MCF 10A (cell line): ENCODE results near the gene CD180. TPM values are rescaled to one million over a fixed set of nuclear protein-coding genes. Genes with fewer than 3 reads are reported as not detected.

Experiments used
- BruUV-seq: library from RNA; stranded (reverse); fragments of 400-500 nt; replicated peaks from 2 replicates; lab custom pipeline; 2021; lab: Mats Ljungman, UMichigan
- CTCF ChIA-PET: fragments of 300-600 bp; sonication (Branson Sonifier 250); formaldehyde crosslinking; extraction: SDS; loops from one replicate; lab custom pipeline; 2021; ENCODE audit warnings: antibody characterized with exemption, inconsistent platforms; lab: Yijun Ruan, JAX
- POLR2A ChIA-PET: fragments of 300-600, 350-650 bp; sonication (Branson Sonifier 250); formaldehyde crosslinking; extraction: SDS; loops from one replicate; lab custom pipeline; 2020; ENCODE audit warnings: antibody characterized with exemption, inconsistent platforms; lab: Yijun Ruan, JAX
- DNase-seq: peaks from one replicate; pipeline ENCODE4 v3.0.0-alpha.2; 2018; ENCODE audit not compliant: unreplicated experiment
- H3K27ac Mint-ChIP-seq: one replicate; pipeline ENCODE4 v1.8.0; 2022; ENCODE audit warnings: mild to moderate bottlenecking, low read depth, mixed read lengths; ENCODE audit not compliant: unreplicated experiment
- H3K27me3 Mint-ChIP-seq: one replicate; pipeline ENCODE4 v1.8.0; 2022; ENCODE audit warnings: mixed read lengths; ENCODE audit not compliant: insufficient read depth, unreplicated experiment
- H3K36me3 Mint-ChIP-seq: one replicate; pipeline ENCODE4 v1.8.0; 2022; ENCODE audit warnings: mild to moderate bottlenecking, moderate library complexity, mixed read lengths; ENCODE audit not compliant: insufficient read depth, unreplicated experiment
- H3K4me1 Mint-ChIP-seq: one replicate; pipeline ENCODE4 v1.8.0; 2022; ENCODE audit warnings: mixed read lengths; ENCODE audit not compliant: insufficient read depth, unreplicated experiment
- H3K4me3 Mint-ChIP-seq: one replicate; pipeline ENCODE4 v1.8.0; 2022; ENCODE audit warnings: mild to moderate bottlenecking, moderate library complexity, mixed read lengths; ENCODE audit not compliant: unreplicated experiment
- H3K9me3 Mint-ChIP-seq: one replicate; pipeline ENCODE4 v1.8.0; 2022; ENCODE audit warnings: mixed read lengths; ENCODE audit not compliant: unreplicated experiment
- CTCF ChIP-seq: fragments of 200-600 bp; IDR thresholded peaks from one replicate; pipeline ENCODE4 v1.8.0; 2022; ENCODE audit warnings: antibody characterized with exemption, mild to moderate bottlenecking; ENCODE audit not compliant: unreplicated experiment
- intact Hi-C: fragments of 100-400 bp; cut with micrococcal nuclease; formaldehyde crosslinking; loops from 2 replicates; pipeline ENCODE4 v1.14.1; 2022
- total RNA-seq: library from RNA; stranded (reverse); gene quantifications from 2 replicates; pipeline ENCODE4 v1.2.3, GENCODE V29; 2022

CD180 gene
- total RNA-seq, 1 experiment from 2014 or later = 0.07 TPM

GRCh38 chr5:67234671-67235176 is 38.1 kb upstream of the CD180 start:
- Mint-ChIP-seq H3K4me1 (peaks cover 6% of the 10 kb centered on the region), H3K27ac (peak overlapping the region; percentile 46), H3K36me3 (no peaks in the 10 kb centered on the region), H3K27me3 (no peaks in the 10 kb centered on the region), H3K9me3 (no peaks in the 10 kb centered on the region), H3K4me3 (peak overlapping the region; percentile 35)
- intact Hi-C loops = no loop called here
- TF ChIP-seq CTCF = no peak
- BruUV-seq = no TSS peak
- CTCF ChIA-PET = interaction anchor here (0.6 to 0.7 kb wide), 2 partner anchors 1035 to 1052 kb away, joined by 3 to 4 read pairs; no protein-coding TSS in a partner anchor
- DNase-seq = peak; percentile 92
- POLR2A ChIA-PET = interaction anchor here (0.5 to 1.0 kb wide), 3 partner anchors 14 to 852 kb away, joined by 3 read pairs; no protein-coding TSS in a partner anchor

- ChIA-PET CTCF (no interaction called here), POLR2A (interaction anchor here (0.6 to 1.1 kb wide), 4 partner anchors 10 to 841 kb away, joined by 3 to 4 read pairs (median 3); no protein-coding TSS in a partner anchor)
- DNase-seq = peak; percentile 50
- intact Hi-C loops = no loop called here
- H3K9me3 Mint-ChIP-seq = no peaks in the 10 kb centered on the region
- no peak for TF ChIP-seq CTCF
- BruUV-seq = no TSS peak
- H3K4me3 Mint-ChIP-seq = no peak overlapping the region
- H3K27me3 Mint-ChIP-seq = no peaks in the 10 kb centered on the region
- no peak overlapping the region for H3K27ac Mint-ChIP-seq
- no peaks in the 10 kb centered on the region for H3K36me3 Mint-ChIP-seq
- peaks cover 6% of the 10 kb centered on the region for H3K4me1 Mint-ChIP-seq
Measured at GRCh38 chr5:67233075-67233474, 36.5 kb upstream of the CD180 start.

- TF ChIP-seq CTCF = no peak
- Mint-ChIP-seq H3K36me3 (no peaks in the 10 kb centered on the region), H3K4me1 (no peaks in the 10 kb centered on the region), H3K27me3 (no peaks in the 10 kb centered on the region), H3K9me3 (no peaks in the 10 kb centered on the region), H3K27ac (no peak overlapping the region), H3K4me3 (no peak overlapping the region)
- intact Hi-C loops = no loop called here
- ChIA-PET POLR2A (interaction anchor here (0.6 kb wide), 1 partner anchor 1000 kb away, joined by 3 read pairs; no protein-coding TSS in a partner anchor), CTCF (interaction anchor here (0.7 to 3.4 kb wide), 2 partner anchors 14 to 28 kb away, joined by 4 to 12 read pairs; no protein-coding TSS in a partner anchor)
- DNase-seq = no peak
- no TSS peak for BruUV-seq
Measured at GRCh38 chr5:67223211-67223610, 26.6 kb upstream of the CD180 start.

GRCh38 chr5:67222243-67223025 is 25.8 kb upstream of the CD180 start:
- ChIA-PET POLR2A (interaction anchor here (0.6 kb wide), 1 partner anchor 1001 kb away, joined by 3 read pairs; no protein-coding TSS in a partner anchor), CTCF (interaction anchor here (0.7 to 3.4 kb wide), 3 partner anchors 9 to 27 kb away, joined by 3 to 12 read pairs (median 4); no protein-coding TSS in a partner anchor)
- H3K36me3 Mint-ChIP-seq = no peaks in the 10 kb centered on the region
- no peak overlapping the region for H3K4me3 Mint-ChIP-seq
- H3K9me3 Mint-ChIP-seq = no peaks in the 10 kb centered on the region
- no TSS peak for BruUV-seq
- no peak overlapping the region for H3K27ac Mint-ChIP-seq
- intact Hi-C loops = no loop called here
- no peak for TF ChIP-seq CTCF
- H3K27me3 Mint-ChIP-seq = no peaks in the 10 kb centered on the region
- no peaks in the 10 kb centered on the region for H3K4me1 Mint-ChIP-seq
- no peak for DNase-seq
